Nephron (organoid): ENCODE results near the gene GCN1.

Source experiments
- H3K27ac Mint-ChIP-seq, 3 experiments: 2 replicates each; pipeline ENCODE4 v1.8.0; 2020; ENCODE audit warnings: mixed read lengths in 3 of 3, mild to moderate bottlenecking in 2 of 3, moderate library complexity in 1 of 3
- H3K27me3 Mint-ChIP-seq: 2 replicates; pipeline ENCODE4 v1.8.0; 2021; ENCODE audit warnings: low read depth, mild to moderate bottlenecking, moderate library complexity, mixed read lengths
- H3K36me3 Mint-ChIP-seq: 2 replicates; pipeline ENCODE4 v1.8.0; 2020; ENCODE audit warnings: low read depth, mixed read lengths
- H3K4me1 Mint-ChIP-seq: 2 replicates; pipeline ENCODE4 v1.8.0; 2020; ENCODE audit warnings: mixed read lengths
- H3K4me3 Mint-ChIP-seq, 3 experiments: 2 replicates each; pipeline ENCODE4 v1.8.0; 2020; ENCODE audit warnings: mild to moderate bottlenecking in 3 of 3, mixed read lengths in 3 of 3, moderate library complexity in 2 of 3
- H3K9me3 Mint-ChIP-seq: 2 replicates; pipeline ENCODE4 v1.8.0; 2020; ENCODE audit warnings: mixed read lengths
- TF ChIP-seq, protein P1 (sequence below), 3 experiments: fragments of 200-600 bp; sonication (generic); IDR thresholded peaks; one replicate each; pipeline ENCODE4 v1.5.0; 2021; ENCODE audit warnings: antibody characterized with exemption in 3 of 3; ENCODE audit not compliant: unreplicated experiment in 3 of 3

Gene GCN1

DNA sequence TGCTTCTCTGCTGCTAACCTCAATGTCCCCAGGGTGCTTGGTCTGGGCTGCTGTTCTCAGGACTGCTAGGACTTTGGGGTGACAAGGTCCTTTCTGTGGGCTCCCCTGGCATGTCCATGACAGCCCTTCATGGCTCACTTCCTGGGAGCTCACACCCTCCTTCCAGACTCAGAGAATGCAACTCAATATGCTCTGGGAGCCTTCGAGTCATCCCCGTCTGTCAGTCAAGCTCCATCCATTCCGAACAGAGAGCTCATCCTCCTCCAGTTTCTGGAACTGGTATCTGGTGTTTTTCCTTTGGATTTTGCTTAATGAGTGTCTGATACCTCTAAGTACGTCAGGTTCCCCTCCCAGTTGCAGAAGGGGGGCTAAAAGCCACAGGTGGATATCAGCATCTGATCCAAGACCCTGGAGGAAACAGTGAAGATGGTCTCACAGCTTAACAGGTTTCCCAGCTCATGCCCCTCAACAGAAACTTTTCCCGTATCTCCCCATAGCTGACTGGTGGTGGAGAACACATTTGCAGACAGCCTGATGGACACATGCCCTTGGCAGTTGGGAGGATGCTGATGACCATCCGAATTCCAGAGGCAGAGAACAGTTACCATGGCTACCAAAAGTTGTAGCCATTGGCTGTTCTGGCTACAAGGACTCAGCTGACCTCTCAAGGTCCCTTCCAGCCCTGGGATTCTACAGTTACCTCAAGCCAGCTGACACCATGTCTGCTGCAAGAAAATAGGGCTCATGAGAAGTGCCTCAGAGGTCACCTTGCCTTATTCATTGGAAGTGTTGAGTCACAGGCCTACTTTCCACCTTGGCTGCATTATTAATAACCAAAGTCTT lies 68.5 kb downstream of the GCN1 start:
- no peaks in the 10 kb centered on the region for H3K9me3 Mint-ChIP-seq
- no peaks in the 10 kb centered on the region for H3K4me1 Mint-ChIP-seq
- H3K4me3 Mint-ChIP-seq, result no peak overlapping the region
- TF ChIP-seq, protein P1, sequence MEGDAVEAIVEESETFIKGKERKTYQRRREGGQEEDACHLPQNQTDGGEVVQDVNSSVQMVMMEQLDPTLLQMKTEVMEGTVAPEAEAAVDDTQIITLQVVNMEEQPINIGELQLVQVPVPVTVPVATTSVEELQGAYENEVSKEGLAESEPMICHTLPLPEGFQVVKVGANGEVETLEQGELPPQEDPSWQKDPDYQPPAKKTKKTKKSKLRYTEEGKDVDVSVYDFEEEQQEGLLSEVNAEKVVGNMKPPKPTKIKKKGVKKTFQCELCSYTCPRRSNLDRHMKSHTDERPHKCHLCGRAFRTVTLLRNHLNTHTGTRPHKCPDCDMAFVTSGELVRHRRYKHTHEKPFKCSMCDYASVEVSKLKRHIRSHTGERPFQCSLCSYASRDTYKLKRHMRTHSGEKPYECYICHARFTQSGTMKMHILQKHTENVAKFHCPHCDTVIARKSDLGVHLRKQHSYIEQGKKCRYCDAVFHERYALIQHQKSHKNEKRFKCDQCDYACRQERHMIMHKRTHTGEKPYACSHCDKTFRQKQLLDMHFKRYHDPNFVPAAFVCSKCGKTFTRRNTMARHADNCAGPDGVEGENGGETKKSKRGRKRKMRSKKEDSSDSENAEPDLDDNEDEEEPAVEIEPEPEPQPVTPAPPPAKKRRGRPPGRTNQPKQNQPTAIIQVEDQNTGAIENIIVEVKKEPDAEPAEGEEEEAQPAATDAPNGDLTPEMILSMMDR (IDR thresholded peaks at IDR 0.05; ENCODE audit: unreplicated experiment in 3 of 3), result no peak
- H3K27me3 Mint-ChIP-seq, result no peaks in the 10 kb centered on the region
- H3K27ac Mint-ChIP-seq, result no peak overlapping the region
- H3K36me3 Mint-ChIP-seq, result peaks cover 36% of the 10 kb centered on the region

DNA sequence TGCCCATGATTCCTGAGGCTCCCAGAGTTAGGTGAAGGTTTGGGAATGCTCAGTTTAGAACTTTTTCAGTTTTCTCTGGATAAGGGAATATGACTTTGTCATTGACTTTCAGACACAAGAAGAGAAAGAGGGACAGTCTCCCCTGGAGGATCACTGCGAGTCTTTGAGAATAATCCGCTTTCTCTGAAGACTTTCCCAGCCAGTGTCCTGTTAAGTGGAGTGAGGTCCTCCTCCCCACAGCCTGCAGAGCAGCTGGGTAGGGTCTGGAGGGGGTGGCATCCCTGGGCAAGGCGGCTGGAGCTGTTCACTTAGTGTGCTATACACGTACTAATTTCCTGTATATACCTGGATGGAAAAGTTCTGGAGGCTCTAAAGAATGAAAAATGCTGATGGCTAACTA lies 69.5 kb downstream of the GCN1 start:
- Mint-ChIP-seq H3K27ac (no peak overlapping the region), H3K9me3 (no peaks in the 10 kb centered on the region), H3K4me1 (no peaks in the 10 kb centered on the region), H3K4me3 (no peak overlapping the region), H3K36me3 (peaks cover 33% of the 10 kb centered on the region), H3K27me3 (no peaks in the 10 kb centered on the region)
- TF ChIP-seq, protein P1 (IDR thresholded peaks at IDR 0.05; ENCODE audit: unreplicated experiment in 3 of 3), result no peak

DNA sequence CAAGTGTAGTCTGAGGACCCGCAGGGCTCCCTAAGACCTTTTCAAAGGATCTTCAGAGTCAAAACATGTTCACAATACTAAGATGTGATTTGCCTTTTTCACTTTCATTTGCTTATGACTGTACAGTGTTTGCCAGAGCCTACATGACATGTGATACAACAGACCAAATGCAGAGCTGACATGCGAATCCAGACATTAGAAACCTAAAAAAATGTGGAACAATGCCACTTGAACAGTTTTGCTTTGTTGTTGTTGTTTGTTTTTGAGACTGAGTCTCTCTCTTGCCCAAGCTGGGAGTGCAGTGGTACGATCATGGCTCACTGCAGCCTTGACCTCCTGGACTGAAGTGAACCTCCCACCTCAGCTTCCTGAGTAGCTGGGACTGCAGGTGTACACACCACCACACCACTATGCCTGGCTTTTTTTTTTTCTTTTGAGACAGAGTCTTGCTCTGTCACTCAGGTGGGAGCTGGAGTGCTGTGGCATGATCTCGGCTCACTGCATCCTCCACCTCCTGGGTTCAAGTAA lies 72.7 kb downstream of the GCN1 start:
- no peaks in the 10 kb centered on the region for H3K9me3 Mint-ChIP-seq
- peaks cover 7% of the 10 kb centered on the region for H3K36me3 Mint-ChIP-seq
- TF ChIP-seq, protein P1 (IDR thresholded peaks at IDR 0.05; ENCODE audit: unreplicated experiment in 3 of 3), result no peak
- H3K27ac Mint-ChIP-seq, result no peak overlapping the region
- no peaks in the 10 kb centered on the region for H3K27me3 Mint-ChIP-seq
- peaks cover 26% of the 10 kb centered on the region for H3K4me1 Mint-ChIP-seq
- H3K4me3 Mint-ChIP-seq, result no peak overlapping the region

DNA sequence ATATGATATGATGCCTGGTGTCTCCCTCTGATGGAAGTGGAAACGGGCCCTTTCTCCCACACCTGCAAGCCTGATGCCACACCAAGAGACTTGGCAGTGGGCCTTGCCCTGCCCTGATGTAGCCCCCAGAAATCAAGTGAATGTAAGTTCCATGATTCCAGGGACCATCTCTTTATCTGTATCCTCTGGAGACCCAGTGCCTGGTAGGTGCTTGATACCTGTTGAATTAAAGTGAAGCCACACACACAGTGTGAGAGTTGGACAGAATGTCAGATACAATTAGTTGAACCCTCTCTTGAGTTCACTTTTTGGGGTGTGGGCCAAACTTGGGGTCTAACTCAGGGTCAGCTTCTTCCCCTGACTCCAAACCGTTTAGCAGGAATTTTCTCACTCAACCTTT lies 73.2 kb downstream of the GCN1 start:
- Mint-ChIP-seq H3K27me3 (no peaks in the 10 kb centered on the region), H3K36me3 (peaks cover 2% of the 10 kb centered on the region), H3K27ac (no peak overlapping the region), H3K4me1 (peaks cover 26% of the 10 kb centered on the region), H3K9me3 (no peaks in the 10 kb centered on the region), H3K4me3 (no peak overlapping the region)
- TF ChIP-seq, protein P1 (IDR thresholded peaks at IDR 0.05; ENCODE audit: unreplicated experiment in 3 of 3), result no peak

DNA sequence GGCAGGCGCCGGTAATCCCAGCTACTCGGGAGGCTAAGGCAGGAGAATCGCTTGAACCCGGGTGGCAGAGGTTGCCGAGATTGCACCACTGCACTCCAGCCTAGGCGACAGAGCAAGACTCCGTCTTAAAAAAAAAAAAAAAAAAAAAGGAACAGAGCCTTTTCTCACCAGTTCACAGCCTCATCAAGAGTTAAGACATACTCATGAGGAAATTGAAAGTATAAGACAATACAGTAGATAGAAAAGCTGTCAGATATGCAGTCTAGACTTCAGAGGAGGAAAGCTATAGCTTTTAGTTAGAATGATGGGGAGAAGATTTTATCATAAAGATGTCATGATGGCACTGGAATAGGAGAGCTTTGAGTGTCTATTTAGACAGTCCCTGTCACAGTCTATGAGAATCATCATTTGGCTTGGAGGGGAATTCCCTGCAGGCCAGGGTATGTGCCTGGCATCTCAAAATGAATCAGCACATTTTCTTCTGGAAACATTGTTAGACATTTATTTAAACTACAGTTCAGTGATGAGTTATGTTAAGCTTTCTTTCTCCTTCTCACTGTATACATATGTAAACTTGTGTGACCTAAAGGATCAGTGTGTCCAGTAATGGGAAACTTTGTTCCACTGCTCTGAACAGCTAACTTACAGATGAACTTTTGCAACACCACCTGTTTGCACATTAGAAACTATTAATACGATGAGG lies 75.1 kb downstream of the GCN1 start:
- Mint-ChIP-seq H3K27ac (peak overlapping the region in 2 of 3 experiments; percentile 37 to 46), H3K4me3 (peak overlapping the region; percentile 16 to 52 (median 52)), H3K9me3 (no peaks in the 10 kb centered on the region), H3K36me3 (peaks cover 8% of the 10 kb centered on the region), H3K4me1 (peaks cover 43% of the 10 kb centered on the region), H3K27me3 (no peaks in the 10 kb centered on the region)
- TF ChIP-seq, protein P1 (IDR thresholded peaks at IDR 0.05; ENCODE audit: unreplicated experiment in 3 of 3), result no peak
